Parathyroid adenoma (tissue), 2 donors: ENCODE data around the gene HIF3A.

Experiments
- H2AFZ ChIP-seq: fragments of 300-600 bp; sonication (generic); one replicate; pipeline ENCODE4 v1.7.0; 2017; ENCODE audit warnings: antibody characterized with exemption, mild to moderate bottlenecking
- H3K27ac ChIP-seq: fragments of 300-600 bp; sonication (generic); one replicate; pipeline ENCODE4 v1.7.0; 2017
- H3K27me3 ChIP-seq: fragments of 300-600 bp; sonication (generic); one replicate; pipeline ENCODE4 v1.7.0; 2017; ENCODE audit warnings: low read length; ENCODE audit not compliant: control insufficient read depth, insufficient read depth
- H3K36me3 ChIP-seq: fragments of 300-600 bp; sonication (generic); one replicate; pipeline ENCODE4 v1.7.0; 2017; ENCODE audit warnings: low read length; ENCODE audit not compliant: control insufficient read depth, insufficient read depth
- H3K4me1 ChIP-seq: fragments of 300-600 bp; sonication (generic); one replicate; pipeline ENCODE4 v1.7.0; 2017; ENCODE audit warnings: control low read depth
- H3K4me2 ChIP-seq: fragments of 300-600 bp; sonication (generic); one replicate; pipeline ENCODE4 v1.7.0; 2017; ENCODE audit warnings: low read length
- H3K4me3 ChIP-seq: fragments of 300-600 bp; sonication (generic); one replicate; pipeline ENCODE4 v1.7.0; 2017; ENCODE audit warnings: low read depth, low read length
- H3K79me2 ChIP-seq: fragments of 300-600 bp; sonication (generic); one replicate; pipeline ENCODE4 v1.7.0; 2017; ENCODE audit warnings: control low read depth
- H3K9ac ChIP-seq: fragments of 300-600 bp; sonication (generic); one replicate; pipeline ENCODE4 v1.7.0; 2017; ENCODE audit warnings: mild to moderate bottlenecking
- H3K9me3 ChIP-seq: fragments of 300-600 bp; sonication (generic); one replicate; pipeline ENCODE4 v1.7.0; 2017; ENCODE audit warnings: low read length; ENCODE audit not compliant: control insufficient read depth
- CTCF ChIP-seq: fragments of 300-600 bp; sonication (generic); IDR thresholded peaks from one replicate; pipeline ENCODE4 v1.7.0; 2017; ENCODE audit warnings: antibody characterized with exemption, mild to moderate bottlenecking
- donor health status: primary hyperparathyroidism.

Gene HIF3A

GRCh38 chr19:46361915-46362314 is 65.1 kb downstream of the HIF3A start:
- no peak overlapping the region for H3K4me3 ChIP-seq
- H3K4me1 ChIP-seq: no peaks in the 10 kb centered on the region
- no peak overlapping the region for H3K4me2 ChIP-seq
- H3K27me3 ChIP-seq: no peaks in the 10 kb centered on the region
- peaks cover 11% of the 10 kb centered on the region for H3K79me2 ChIP-seq
- no peaks in the 10 kb centered on the region for H3K9me3 ChIP-seq
- H2AFZ ChIP-seq: no peak overlapping the region
- H3K27ac ChIP-seq: no peak overlapping the region
- H3K36me3 ChIP-seq: no peaks in the 10 kb centered on the region
- no peak for TF ChIP-seq CTCF
- no peak overlapping the region for H3K9ac ChIP-seq

- no peak overlapping the region for H2AFZ ChIP-seq
- H3K4me1 ChIP-seq: no peaks in the 10 kb centered on the region
- no peak overlapping the region for H3K4me3 ChIP-seq
- no peaks in the 10 kb centered on the region for H3K9me3 ChIP-seq
- no peak for TF ChIP-seq CTCF
- no peak overlapping the region for H3K4me2 ChIP-seq
- no peak overlapping the region for H3K9ac ChIP-seq
- H3K79me2 ChIP-seq: peaks cover 11% of the 10 kb centered on the region
- H3K27ac ChIP-seq: no peak overlapping the region
- H3K27me3 ChIP-seq: no peaks in the 10 kb centered on the region
- H3K36me3 ChIP-seq: no peaks in the 10 kb centered on the region
These were observed 67.5 kb downstream of the HIF3A start for GRCh38 chr19:46364359-46364758.

GRCh38 chr19:46365561-46365960 is 68.7 kb downstream of the HIF3A start:
- Histone ChIP-seq H3K4me2 (no peak overlapping the region), H3K36me3 (no peaks in the 10 kb centered on the region), H3K27ac (no peak overlapping the region), H3K4me1 (no peaks in the 10 kb centered on the region), H2AFZ (no peak overlapping the region), H3K79me2 (peaks cover 10% of the 10 kb centered on the region), H3K4me3 (no peak overlapping the region), H3K27me3 (no peaks in the 10 kb centered on the region), H3K9me3 (no peaks in the 10 kb centered on the region), H3K9ac (no peak overlapping the region)
- TF ChIP-seq CTCF: no peak

- H3K4me1 ChIP-seq: no peaks in the 10 kb centered on the region
- H3K79me2 ChIP-seq: peaks cover 7% of the 10 kb centered on the region
- no peaks in the 10 kb centered on the region for H3K36me3 ChIP-seq
- no peak overlapping the region for H3K9ac ChIP-seq
- no peak overlapping the region for H3K4me2 ChIP-seq
- no peak for TF ChIP-seq CTCF
- H3K27ac ChIP-seq: no peak overlapping the region
- H3K4me3 ChIP-seq: no peak overlapping the region
- no peak overlapping the region for H2AFZ ChIP-seq
- H3K27me3 ChIP-seq: no peaks in the 10 kb centered on the region
- no peaks in the 10 kb centered on the region for H3K9me3 ChIP-seq
These were observed 69.9 kb downstream of the HIF3A start for GRCh38 chr19:46366620-46367292.

GRCh38 chr19:46367426-46367825 is 70.6 kb downstream of the HIF3A start:
- no peaks in the 10 kb centered on the region for H3K4me1 ChIP-seq
- no peak overlapping the region for H3K4me3 ChIP-seq
- no peak overlapping the region for H3K4me2 ChIP-seq
- peaks cover 7% of the 10 kb centered on the region for H3K79me2 ChIP-seq
- H3K36me3 ChIP-seq: no peaks in the 10 kb centered on the region
- no peak overlapping the region for H3K27ac ChIP-seq
- H2AFZ ChIP-seq: no peak overlapping the region
- H3K27me3 ChIP-seq: no peaks in the 10 kb centered on the region
- no peak for TF ChIP-seq CTCF
- H3K9ac ChIP-seq: no peak overlapping the region
- no peaks in the 10 kb centered on the region for H3K9me3 ChIP-seq
